PC-9 (cell line): ENCODE results near the gene LRP1. TPM values are rescaled to one million over a fixed set of nuclear protein-coding genes. Genes with fewer than 3 reads are reported as not detected.

Source experiments
- BruUV-seq: library from RNA; stranded (reverse); fragments of 400-500 nt; replicated peaks from 2 replicates; lab custom pipeline; 2021; lab: Mats Ljungman, UMichigan
- CTCF ChIA-PET: fragments of 300-600 bp; sonication (Branson Sonifier 250); formaldehyde crosslinking; loops from one replicate; lab custom pipeline; 2022; ENCODE audit warnings: antibody characterized with exemption; lab: Charles Lee
- POLR2A ChIA-PET: fragments of 300-600 bp; sonication (Branson Sonifier 250); formaldehyde crosslinking; loops from one replicate; lab custom pipeline; 2022; ENCODE audit warnings: antibody characterized with exemption; ENCODE audit not compliant: unreplicated experiment; lab: Charles Lee
- DNase-seq, 2 experiments: peaks; one replicate each; pipeline versions ENCODE4 v3.0.0 to v3.0.0-alpha.2; 2015 to 2022; ENCODE audit warnings: mixed read lengths in 1 of 2
- H2AFZ ChIP-seq: fragments of 200-600 bp; sonication (generic); 2 replicates; pipeline ENCODE4 v1.8.1; 2017; ENCODE audit warnings: antibody characterized with exemption
- H3F3A ChIP-seq: fragments of 200-600 bp; sonication (generic); 2 replicates; pipeline ENCODE4 v1.8.1; 2017; ENCODE audit warnings: antibody characterized with exemption, mild to moderate bottlenecking, low read depth; ENCODE audit not compliant: insufficient read depth
- H3K27ac ChIP-seq: fragments of 200-600 bp; sonication (generic); 2 replicates; pipeline ENCODE4 v1.6.1; 2016; ENCODE audit warnings: mixed run types
- H3K27me3 ChIP-seq: fragments of 200-600 bp; sonication (generic); 2 replicates; pipeline ENCODE4 v1.6.1; 2016; ENCODE audit warnings: low read depth, mixed run types; ENCODE audit not compliant: insufficient read depth
- H3K36me3 ChIP-seq: fragments of 200-600 bp; sonication (generic); 2 replicates; pipeline ENCODE4 v1.6.1; 2016; ENCODE audit warnings: low read depth, mixed run types
- H3K4me1 ChIP-seq: fragments of 200-600 bp; sonication (generic); replicated peaks from 2 replicates; pipeline ENCODE4 v1.6.1; 2016; ENCODE audit warnings: mixed run types; ENCODE audit not compliant: insufficient read depth
- H3K4me2 ChIP-seq: fragments of 200-600 bp; sonication (generic); 2 replicates; pipeline ENCODE4 v1.6.1; 2017; ENCODE audit warnings: mixed run types
- H3K4me3 ChIP-seq: fragments of 200-600 bp; sonication (generic); 2 replicates; pipeline ENCODE4 v1.6.1; 2016; ENCODE audit warnings: mixed run types
- H3K79me2 ChIP-seq: fragments of 200-600 bp; sonication (generic); 2 replicates; pipeline ENCODE4 v1.6.1; 2017; ENCODE audit warnings: low read depth, mixed run types
- H3K9me2 ChIP-seq: fragments of 200-600 bp; sonication (generic); 2 replicates; pipeline ENCODE4 v1.8.1; 2017; ENCODE audit warnings: mild to moderate bottlenecking; ENCODE audit not compliant: insufficient read depth
- H3K9me3 ChIP-seq: fragments of 200-600 bp; sonication (generic); 2 replicates; pipeline ENCODE4 v1.8.1; 2016; ENCODE audit warnings: low read depth; ENCODE audit not compliant: insufficient read depth
- H4K20me1 ChIP-seq: fragments of 200-600 bp; sonication (generic); 2 replicates; pipeline ENCODE4 v1.8.1; 2017; ENCODE audit not compliant: insufficient read depth
- CTCF ChIP-seq: fragments of 200-600 bp; sonication (generic); conservative IDR thresholded peaks from 2 replicates; pipeline ENCODE4 v1.6.1; 2017; ENCODE audit warnings: mixed run types, antibody characterized with exemption, mild to moderate bottlenecking, moderate library complexity
- EZH2 ChIP-seq: fragments of 200-600 bp; sonication (generic); IDR thresholded peaks from 2 replicates; pipeline ENCODE4 v1.8.0; 2017; ENCODE audit warnings: antibody characterized with exemption, low read depth
- intact Hi-C: fragments of 100-400 bp; cut with micrococcal nuclease; formaldehyde crosslinking; loops from one replicate; pipeline ENCODE4 v1.10.0; 2022; ENCODE audit not compliant: unreplicated experiment
- total RNA-seq: library from RNA; stranded (reverse); gene quantifications from 2 replicates; pipeline ENCODE4 v1.2.3, GENCODE V29; 2021

Gene LRP1
- total RNA-seq, 1 experiment from 2014 or later, result 51.4 TPM

- BruUV-seq, result no TSS peak
- Histone ChIP-seq H3K9me3 (no peaks in the 10 kb centered on the region), H2AFZ (no peak overlapping the region), H3K4me2 (no peak overlapping the region), H3K27ac (no peak overlapping the region), H3K4me3 (no peak overlapping the region), H3K79me2 (no peaks in the 10 kb centered on the region), H4K20me1 (no peaks in the 10 kb centered on the region), H3K36me3 (peaks cover 4% of the 10 kb centered on the region; the same call in 1 of the 2 replicates), H3K4me1 (no peaks in the 10 kb centered on the region), H3K9me2 (no peaks in the 10 kb centered on the region), H3K27me3 (no peaks in the 10 kb centered on the region), H3F3A (peaks cover 18% of the 10 kb centered on the region)
- POLR2A ChIA-PET, result no interaction called here
- TF ChIP-seq CTCF, result no peak
- TF ChIP-seq EZH2, result no peak
- no peak for DNase-seq
- intact Hi-C loops, result no loop called here
- CTCF ChIA-PET, result no interaction called here
These were observed 29.1 kb upstream of the LRP1 start for GRCh38 chr12:57099047-57099714.

- ChIA-PET POLR2A (no interaction called here), CTCF (no interaction called here)
These were observed 28.5 kb upstream of the LRP1 start for GRCh38 chr12:57099766-57100165.

More at GRCh38 chr12:57099766-57100165, 28.5 kb upstream of the LRP1 start:
- Histone ChIP-seq H3F3A (peaks cover 17% of the 10 kb centered on the region), H3K27me3 (no peaks in the 10 kb centered on the region), H3K4me2 (no peak overlapping the region), H3K9me3 (no peaks in the 10 kb centered on the region), H3K79me2 (no peaks in the 10 kb centered on the region), H4K20me1 (no peaks in the 10 kb centered on the region), H3K4me3 (no peak overlapping the region), H2AFZ (no peak overlapping the region), H3K4me1 (no peaks in the 10 kb centered on the region), H3K36me3 (peaks cover 4% of the 10 kb centered on the region; the same call in 1 of the 2 replicates), H3K27ac (no peak overlapping the region), H3K9me2 (no peaks in the 10 kb centered on the region)
- intact Hi-C loops, result no loop called here
- TF ChIP-seq EZH2 (no peak), CTCF (no peak)
- no TSS peak for BruUV-seq
- no peak for DNase-seq
